HepG2 (cell line): ENCODE measurements around the gene JMJD6. TPM values are rescaled to one million over a fixed set of nuclear protein-coding genes. Genes with fewer than 3 reads are reported as not detected.

Experiments used
- CBFB ChIP-seq: sonication (generic); formaldehyde crosslinking; IDR thresholded peaks from 2 replicates; pipeline ENCODE4 v1.4.0; 2020; ENCODE audit warnings: missing genetic modification reagents
- ELF1 ChIP-seq: sonication (generic); formaldehyde crosslinking; IDR thresholded peaks from 2 replicates; pipeline ENCODE4 v1.4.0; 2020; ENCODE audit warnings: missing genetic modification reagents
- MATR3 ChIP-seq: sonication (generic); formaldehyde crosslinking; IDR thresholded peaks from 2 replicates; pipeline ENCODE4 v1.4.0; 2020; ENCODE audit warnings: missing genetic modification reagents
- PAF1 ChIP-seq: IDR thresholded peaks from 2 replicates; pipeline ENCODE4 v1.6.1; 2016; ENCODE audit warnings: missing genetic modification reagents, missing compliant biosample characterization
- PRMT3 ChIP-seq: sonication (generic); formaldehyde crosslinking; IDR thresholded peaks from 2 replicates; pipeline ENCODE4 v1.8.1; 2022; ENCODE audit warnings: low read depth, mild to moderate bottlenecking, moderate library complexity, missing genetic modification reagents, borderline replicate concordance
- RFX1 ChIP-seq: fragments of 450-650 bp; IDR thresholded peaks from 2 replicates; pipeline ENCODE4 v1.6.1; 2017
- SIX1 ChIP-seq: sonication (generic); formaldehyde crosslinking; IDR thresholded peaks from 2 replicates; pipeline ENCODE4 v1.4.0; 2020; ENCODE audit warnings: missing genetic modification reagents, borderline replicate concordance
- ZNF644 ChIP-seq: IDR thresholded peaks from 2 replicates; pipeline ENCODE4 v1.6.1; 2016; ENCODE audit warnings: low read depth
- polyA plus RNA-seq, 8 experiments: library from polyadenylated mRNA; depleted of rRNA in 3 of 8; stranded (reverse) in 7 of 8; unstranded in 1 of 8; fragments of >200 nt; fragmentation: Illumina TruSeq in 4 of 8; extraction: Trizol in 4 of 8; gene quantifications; 2 replicates each; pipeline versions ENCODE4 v1.2.1 to v1.2.3, GENCODE V29; 2011 to 2016; ENCODE audit warnings: low read depth in 4 of 8, missing spikeins in 1 of 8, mixed read lengths in 1 of 8; ENCODE audit not compliant: insufficient read depth in 1 of 8
- total RNA-seq, 5 experiments: library from RNA; depleted of rRNA; stranded (reverse); fragments of >200 nt; fragmentation: Illumina TruSeq; extraction: Trizol; gene quantifications; 2 replicates each; pipeline ENCODE4 v1.2.3, GENCODE V29; 2016; ENCODE audit warnings: low read depth in 1 of 5
- TF ChIP-seq, protein P1 (sequence below): sonication (generic); formaldehyde crosslinking; conservative IDR thresholded peaks from 2 replicates; pipeline ENCODE4 v1.8.0; 2022; ENCODE audit warnings: low read depth, missing genetic modification reagents
- TF ChIP-seq, protein P2 (sequence below): sonication (generic); formaldehyde crosslinking; IDR thresholded peaks from one replicate; pipeline ENCODE4 v1.5.1; 2020; ENCODE audit warnings: mild to moderate bottlenecking, missing genetic modification reagents; ENCODE audit errors: not compliant biosample characterization
- TF ChIP-seq, protein P3 (sequence below): sonication (generic); formaldehyde crosslinking; IDR thresholded peaks from 2 replicates; pipeline ENCODE4 v1.9.0; 2021; ENCODE audit warnings: mild to moderate bottlenecking, missing genetic modification reagents

The JMJD6 gene
- total and polyA plus RNA-seq, 2 of the 13 experiments (the other 11 are each of a cell fraction or from before 2014, with no cell fraction given), result 33.6 to 41.0 TPM

DNA sequence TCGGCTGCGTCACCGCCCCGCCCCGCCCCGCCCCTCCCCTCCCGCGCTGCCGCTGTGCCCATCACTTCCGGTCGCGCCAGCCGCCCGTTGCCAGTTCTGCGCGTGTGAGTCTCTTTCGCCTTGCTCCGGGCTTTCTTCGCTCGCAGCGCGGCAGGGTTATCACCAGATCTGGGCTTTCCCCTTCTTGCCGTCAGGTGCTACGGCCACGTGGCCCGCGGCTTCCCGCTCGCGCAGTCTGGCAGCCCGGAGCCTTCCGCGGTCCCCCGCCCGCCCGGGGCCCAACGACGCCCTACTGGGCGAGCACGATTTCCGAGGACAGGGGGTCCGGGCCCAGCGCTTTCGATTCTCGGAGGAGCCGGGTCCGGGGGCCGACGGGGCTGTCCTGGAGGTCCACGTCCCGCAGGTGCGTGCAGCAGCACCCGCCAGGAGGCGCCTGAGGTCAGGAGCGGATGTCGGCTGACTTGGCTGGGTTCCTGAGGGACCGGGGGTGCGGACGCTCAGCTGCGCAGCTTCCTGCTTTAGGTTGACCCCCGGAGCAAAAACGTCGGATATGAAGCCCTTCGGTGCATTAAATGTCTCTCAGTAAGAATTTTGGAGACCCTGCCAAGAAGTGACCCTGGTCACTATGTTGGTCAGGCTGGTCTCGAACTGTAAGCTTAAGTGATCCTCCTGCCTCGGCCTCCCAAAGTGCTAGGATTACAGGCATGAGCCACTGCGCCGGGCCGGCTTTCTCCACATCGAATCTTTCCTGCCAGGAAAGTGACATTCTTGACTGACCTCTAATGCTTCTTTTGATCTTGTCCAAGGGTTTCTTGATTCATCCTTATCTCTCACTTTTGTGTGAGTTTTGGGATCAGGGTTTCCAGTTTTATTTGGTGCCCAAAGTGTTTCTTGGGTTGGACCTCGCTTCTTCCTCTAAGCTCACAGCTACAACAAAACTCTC lies 641 bp upstream of the JMJD6 start, which contains the start of gene METTL23 (continued):
- TF ChIP-seq, protein P1, sequence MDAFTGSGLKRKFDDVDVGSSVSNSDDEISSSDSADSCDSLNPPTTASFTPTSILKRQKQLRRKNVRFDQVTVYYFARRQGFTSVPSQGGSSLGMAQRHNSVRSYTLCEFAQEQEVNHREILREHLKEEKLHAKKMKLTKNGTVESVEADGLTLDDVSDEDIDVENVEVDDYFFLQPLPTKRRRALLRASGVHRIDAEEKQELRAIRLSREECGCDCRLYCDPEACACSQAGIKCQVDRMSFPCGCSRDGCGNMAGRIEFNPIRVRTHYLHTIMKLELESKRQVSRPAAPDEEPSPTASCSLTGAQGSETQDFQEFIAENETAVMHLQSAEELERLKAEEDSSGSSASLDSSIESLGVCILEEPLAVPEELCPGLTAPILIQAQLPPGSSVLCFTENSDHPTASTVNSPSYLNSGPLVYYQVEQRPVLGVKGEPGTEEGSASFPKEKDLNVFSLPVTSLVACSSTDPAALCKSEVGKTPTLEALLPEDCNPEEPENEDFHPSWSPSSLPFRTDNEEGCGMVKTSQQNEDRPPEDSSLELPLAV (CRISPR knock-in tag), result peak; percentile 63; the same call in 1 of the 2 replicates
- no peak for TF ChIP-seq ZNF644 (CRISPR knock-in tag)
- no peak for TF ChIP-seq PRMT3 (CRISPR knock-in tag)
- peak; percentile 72 for TF ChIP-seq ELF1 (CRISPR knock-in tag)
- TF ChIP-seq, protein P2, sequence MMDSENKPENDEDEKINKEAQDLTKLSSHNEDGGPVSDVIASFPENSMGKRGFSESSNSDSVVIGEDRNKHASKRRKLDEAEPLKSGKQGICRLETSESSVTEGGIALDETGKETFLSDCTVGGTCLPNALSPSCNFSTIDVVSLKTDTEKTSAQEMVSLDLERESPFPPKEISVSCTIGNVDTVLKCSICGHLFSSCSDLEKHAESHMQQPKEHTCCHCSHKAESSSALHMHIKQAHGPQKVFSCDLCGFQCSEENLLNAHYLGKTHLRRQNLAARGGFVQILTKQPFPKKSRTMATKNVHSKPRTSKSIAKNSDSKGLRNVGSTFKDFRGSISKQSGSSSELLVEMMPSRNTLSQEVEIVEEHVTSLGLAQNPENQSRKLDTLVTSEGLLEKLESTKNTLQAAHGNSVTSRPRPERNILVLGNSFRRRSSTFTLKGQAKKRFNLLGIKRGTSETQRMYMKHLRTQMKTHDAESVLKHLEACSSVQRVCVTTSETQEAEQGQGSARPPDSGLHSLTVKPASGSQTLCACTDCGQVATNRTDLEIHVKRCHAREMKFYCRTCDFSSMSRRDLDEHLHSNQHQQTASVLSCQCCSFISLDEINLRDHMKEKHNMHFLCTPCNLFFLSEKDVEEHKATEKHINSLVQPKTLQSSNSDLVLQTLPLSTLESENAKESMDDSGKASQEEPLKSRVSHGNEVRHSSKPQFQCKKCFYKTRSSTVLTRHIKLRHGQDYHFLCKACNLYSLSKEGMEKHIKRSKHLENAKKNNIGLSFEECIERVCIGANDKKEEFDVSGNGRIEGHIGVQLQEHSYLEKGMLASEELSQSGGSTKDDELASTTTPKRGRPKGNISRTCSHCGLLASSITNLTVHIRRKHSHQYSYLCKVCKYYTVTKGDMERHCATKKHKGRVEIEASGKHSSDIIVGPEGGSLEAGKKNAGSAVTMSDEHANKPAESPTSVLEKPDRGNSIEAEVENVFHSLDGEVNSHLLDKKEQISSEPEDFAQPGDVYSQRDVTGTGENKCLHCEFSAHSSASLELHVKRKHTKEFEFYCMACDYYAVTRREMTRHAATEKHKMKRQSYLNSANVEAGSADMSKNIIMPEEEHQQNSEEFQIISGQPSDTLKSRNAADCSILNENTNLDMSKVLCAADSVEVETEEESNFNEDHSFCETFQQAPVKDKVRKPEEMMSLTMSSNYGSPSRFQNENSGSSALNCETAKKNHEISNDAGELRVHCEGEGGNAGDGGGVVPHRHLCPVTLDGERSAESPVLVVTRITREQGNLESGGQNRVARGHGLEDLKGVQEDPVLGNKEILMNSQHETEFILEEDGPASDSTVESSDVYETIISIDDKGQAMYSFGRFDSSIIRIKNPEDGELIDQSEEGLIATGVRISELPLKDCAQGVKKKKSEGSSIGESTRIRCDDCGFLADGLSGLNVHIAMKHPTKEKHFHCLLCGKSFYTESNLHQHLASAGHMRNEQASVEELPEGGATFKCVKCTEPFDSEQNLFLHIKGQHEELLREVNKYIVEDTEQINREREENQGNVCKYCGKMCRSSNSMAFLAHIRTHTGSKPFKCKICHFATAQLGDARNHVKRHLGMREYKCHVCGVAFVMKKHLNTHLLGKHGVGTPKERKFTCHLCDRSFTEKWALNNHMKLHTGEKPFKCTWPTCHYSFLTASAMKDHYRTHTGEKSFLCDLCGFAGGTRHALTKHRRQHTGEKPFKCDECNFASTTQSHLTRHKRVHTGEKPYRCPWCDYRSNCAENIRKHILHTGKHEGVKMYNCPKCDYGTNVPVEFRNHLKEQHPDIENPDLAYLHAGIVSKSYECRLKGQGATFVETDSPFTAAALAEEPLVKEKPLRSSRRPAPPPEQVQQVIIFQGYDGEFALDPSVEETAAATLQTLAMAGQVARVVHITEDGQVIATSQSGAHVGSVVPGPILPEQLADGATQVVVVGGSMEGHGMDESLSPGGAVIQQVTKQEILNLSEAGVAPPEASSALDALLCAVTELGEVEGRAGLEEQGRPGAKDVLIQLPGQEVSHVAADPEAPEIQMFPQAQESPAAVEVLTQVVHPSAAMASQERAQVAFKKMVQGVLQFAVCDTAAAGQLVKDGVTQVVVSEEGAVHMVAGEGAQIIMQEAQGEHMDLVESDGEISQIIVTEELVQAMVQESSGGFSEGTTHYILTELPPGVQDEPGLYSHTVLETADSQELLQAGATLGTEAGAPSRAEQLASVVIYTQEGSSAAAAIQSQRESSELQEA (CRISPR knock-in tag), result no peak
- TF ChIP-seq SIX1 (CRISPR knock-in tag), result no peak
- TF ChIP-seq RFX1, result no peak
- peak; percentile 54 for TF ChIP-seq CBFB (CRISPR knock-in tag)
- no peak for TF ChIP-seq MATR3
- no peak for TF ChIP-seq PAF1 (CRISPR knock-in tag)
- TF ChIP-seq, protein P3, sequence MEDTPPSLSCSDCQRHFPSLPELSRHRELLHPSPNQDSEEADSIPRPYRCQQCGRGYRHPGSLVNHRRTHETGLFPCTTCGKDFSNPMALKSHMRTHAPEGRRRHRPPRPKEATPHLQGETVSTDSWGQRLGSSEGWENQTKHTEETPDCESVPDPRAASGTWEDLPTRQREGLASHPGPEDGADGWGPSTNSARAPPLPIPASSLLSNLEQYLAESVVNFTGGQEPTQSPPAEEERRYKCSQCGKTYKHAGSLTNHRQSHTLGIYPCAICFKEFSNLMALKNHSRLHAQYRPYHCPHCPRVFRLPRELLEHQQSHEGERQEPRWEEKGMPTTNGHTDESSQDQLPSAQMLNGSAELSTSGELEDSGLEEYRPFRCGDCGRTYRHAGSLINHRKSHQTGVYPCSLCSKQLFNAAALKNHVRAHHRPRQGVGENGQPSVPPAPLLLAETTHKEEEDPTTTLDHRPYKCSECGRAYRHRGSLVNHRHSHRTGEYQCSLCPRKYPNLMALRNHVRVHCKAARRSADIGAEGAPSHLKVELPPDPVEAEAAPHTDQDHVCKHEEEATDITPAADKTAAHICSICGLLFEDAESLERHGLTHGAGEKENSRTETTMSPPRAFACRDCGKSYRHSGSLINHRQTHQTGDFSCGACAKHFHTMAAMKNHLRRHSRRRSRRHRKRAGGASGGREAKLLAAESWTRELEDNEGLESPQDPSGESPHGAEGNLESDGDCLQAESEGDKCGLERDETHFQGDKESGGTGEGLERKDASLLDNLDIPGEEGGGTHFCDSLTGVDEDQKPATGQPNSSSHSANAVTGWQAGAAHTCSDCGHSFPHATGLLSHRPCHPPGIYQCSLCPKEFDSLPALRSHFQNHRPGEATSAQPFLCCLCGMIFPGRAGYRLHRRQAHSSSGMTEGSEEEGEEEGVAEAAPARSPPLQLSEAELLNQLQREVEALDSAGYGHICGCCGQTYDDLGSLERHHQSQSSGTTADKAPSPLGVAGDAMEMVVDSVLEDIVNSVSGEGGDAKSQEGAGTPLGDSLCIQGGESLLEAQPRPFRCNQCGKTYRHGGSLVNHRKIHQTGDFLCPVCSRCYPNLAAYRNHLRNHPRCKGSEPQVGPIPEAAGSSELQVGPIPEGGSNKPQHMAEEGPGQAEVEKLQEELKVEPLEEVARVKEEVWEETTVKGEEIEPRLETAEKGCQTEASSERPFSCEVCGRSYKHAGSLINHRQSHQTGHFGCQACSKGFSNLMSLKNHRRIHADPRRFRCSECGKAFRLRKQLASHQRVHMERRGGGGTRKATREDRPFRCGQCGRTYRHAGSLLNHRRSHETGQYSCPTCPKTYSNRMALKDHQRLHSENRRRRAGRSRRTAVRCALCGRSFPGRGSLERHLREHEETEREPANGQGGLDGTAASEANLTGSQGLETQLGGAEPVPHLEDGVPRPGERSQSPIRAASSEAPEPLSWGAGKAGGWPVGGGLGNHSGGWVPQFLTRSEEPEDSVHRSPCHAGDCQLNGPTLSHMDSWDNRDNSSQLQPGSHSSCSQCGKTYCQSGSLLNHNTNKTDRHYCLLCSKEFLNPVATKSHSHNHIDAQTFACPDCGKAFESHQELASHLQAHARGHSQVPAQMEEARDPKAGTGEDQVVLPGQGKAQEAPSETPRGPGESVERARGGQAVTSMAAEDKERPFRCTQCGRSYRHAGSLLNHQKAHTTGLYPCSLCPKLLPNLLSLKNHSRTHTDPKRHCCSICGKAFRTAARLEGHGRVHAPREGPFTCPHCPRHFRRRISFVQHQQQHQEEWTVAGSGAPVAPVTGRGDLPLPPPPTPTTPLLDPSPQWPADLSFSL (CRISPR knock-in tag), result no peak
